H1 (cell line): ENCODE measurements around the gene KRT7. TPM values are rescaled to one million over a fixed set of nuclear protein-coding genes. Genes with fewer than 3 reads are reported as not detected.

ENCODE experiments used
- polyA plus RNA-seq, 7 experiments: library from polyadenylated mRNA; depleted of rRNA in 3 of 7; stranded (reverse) in 5 of 7; unstranded in 2 of 7; fragments of >200 nt in 5 of 7; fragments of 200-250 nt in 2 of 7; gene quantifications; 1 replicate in 5 of 7; 2 replicates in 1 of 7; 4 replicates in 1 of 7; pipeline versions ENCODE4 v1.2.1 to v1.2.3, GENCODE V29; 2011 to 2013; ENCODE audit warnings: missing spikeins in 2 of 7, mixed read lengths in 2 of 7
- total RNA-seq: library from RNA; stranded (reverse); fragmentation: NEBNext Ultra II Directional; extraction: Animal tissue kit (Norgen Biotek cat#: 25700); gene quantifications from 2 replicates; pipeline ENCODE4 v1.2.1, GENCODE V29; 2021
- TF ChIP-seq, protein P1 (sequence below): fragments of 300-600 bp; sonication (generic); IDR thresholded peaks from 2 replicates; pipeline ENCODE4 v1.7.1; 2012; ENCODE audit warnings: low read length, moderate library complexity, mild to moderate bottlenecking, inconsistent platforms; ENCODE audit not compliant: insufficient replicate concordance

KRT7 gene
- total and polyA plus RNA-seq, 2 of the 8 experiments (the other 6 are each of a cell fraction or from before 2014, with no cell fraction given): 13.2 to 19.0 TPM

DNA sequence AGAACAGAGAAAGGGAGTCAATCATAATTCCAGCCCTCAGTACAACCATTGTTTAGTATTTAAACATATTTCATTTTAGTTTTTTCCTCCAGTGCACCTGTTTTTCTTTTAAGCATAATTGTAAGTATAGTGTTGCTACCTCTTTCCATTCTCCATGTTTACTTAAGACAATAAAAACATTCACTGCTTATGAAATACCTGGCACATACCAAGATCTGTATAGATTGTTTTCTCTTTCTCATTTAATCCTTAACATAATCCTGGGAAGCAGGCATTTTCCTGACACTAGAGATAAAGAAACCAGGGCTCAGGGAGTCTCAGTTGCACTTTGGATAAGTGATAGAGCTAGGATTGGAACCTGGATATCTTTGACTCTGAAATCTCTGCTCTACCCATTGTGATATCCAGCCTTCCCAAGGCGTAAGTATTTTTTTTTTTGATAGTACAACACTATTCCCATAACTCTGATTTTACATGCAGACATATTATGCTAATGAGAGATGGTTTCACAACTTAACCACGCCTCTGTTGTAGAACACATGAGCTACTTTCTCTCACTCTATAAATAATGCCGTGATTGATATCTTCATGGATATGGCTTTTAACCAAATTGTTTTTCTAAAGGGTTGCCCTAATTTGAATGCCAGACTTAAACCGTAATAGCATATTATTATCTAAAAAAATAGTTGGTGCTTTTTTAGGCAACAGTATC, 11.8 kb upstream of the KRT7 start (continued):
- TF ChIP-seq, protein P1, sequence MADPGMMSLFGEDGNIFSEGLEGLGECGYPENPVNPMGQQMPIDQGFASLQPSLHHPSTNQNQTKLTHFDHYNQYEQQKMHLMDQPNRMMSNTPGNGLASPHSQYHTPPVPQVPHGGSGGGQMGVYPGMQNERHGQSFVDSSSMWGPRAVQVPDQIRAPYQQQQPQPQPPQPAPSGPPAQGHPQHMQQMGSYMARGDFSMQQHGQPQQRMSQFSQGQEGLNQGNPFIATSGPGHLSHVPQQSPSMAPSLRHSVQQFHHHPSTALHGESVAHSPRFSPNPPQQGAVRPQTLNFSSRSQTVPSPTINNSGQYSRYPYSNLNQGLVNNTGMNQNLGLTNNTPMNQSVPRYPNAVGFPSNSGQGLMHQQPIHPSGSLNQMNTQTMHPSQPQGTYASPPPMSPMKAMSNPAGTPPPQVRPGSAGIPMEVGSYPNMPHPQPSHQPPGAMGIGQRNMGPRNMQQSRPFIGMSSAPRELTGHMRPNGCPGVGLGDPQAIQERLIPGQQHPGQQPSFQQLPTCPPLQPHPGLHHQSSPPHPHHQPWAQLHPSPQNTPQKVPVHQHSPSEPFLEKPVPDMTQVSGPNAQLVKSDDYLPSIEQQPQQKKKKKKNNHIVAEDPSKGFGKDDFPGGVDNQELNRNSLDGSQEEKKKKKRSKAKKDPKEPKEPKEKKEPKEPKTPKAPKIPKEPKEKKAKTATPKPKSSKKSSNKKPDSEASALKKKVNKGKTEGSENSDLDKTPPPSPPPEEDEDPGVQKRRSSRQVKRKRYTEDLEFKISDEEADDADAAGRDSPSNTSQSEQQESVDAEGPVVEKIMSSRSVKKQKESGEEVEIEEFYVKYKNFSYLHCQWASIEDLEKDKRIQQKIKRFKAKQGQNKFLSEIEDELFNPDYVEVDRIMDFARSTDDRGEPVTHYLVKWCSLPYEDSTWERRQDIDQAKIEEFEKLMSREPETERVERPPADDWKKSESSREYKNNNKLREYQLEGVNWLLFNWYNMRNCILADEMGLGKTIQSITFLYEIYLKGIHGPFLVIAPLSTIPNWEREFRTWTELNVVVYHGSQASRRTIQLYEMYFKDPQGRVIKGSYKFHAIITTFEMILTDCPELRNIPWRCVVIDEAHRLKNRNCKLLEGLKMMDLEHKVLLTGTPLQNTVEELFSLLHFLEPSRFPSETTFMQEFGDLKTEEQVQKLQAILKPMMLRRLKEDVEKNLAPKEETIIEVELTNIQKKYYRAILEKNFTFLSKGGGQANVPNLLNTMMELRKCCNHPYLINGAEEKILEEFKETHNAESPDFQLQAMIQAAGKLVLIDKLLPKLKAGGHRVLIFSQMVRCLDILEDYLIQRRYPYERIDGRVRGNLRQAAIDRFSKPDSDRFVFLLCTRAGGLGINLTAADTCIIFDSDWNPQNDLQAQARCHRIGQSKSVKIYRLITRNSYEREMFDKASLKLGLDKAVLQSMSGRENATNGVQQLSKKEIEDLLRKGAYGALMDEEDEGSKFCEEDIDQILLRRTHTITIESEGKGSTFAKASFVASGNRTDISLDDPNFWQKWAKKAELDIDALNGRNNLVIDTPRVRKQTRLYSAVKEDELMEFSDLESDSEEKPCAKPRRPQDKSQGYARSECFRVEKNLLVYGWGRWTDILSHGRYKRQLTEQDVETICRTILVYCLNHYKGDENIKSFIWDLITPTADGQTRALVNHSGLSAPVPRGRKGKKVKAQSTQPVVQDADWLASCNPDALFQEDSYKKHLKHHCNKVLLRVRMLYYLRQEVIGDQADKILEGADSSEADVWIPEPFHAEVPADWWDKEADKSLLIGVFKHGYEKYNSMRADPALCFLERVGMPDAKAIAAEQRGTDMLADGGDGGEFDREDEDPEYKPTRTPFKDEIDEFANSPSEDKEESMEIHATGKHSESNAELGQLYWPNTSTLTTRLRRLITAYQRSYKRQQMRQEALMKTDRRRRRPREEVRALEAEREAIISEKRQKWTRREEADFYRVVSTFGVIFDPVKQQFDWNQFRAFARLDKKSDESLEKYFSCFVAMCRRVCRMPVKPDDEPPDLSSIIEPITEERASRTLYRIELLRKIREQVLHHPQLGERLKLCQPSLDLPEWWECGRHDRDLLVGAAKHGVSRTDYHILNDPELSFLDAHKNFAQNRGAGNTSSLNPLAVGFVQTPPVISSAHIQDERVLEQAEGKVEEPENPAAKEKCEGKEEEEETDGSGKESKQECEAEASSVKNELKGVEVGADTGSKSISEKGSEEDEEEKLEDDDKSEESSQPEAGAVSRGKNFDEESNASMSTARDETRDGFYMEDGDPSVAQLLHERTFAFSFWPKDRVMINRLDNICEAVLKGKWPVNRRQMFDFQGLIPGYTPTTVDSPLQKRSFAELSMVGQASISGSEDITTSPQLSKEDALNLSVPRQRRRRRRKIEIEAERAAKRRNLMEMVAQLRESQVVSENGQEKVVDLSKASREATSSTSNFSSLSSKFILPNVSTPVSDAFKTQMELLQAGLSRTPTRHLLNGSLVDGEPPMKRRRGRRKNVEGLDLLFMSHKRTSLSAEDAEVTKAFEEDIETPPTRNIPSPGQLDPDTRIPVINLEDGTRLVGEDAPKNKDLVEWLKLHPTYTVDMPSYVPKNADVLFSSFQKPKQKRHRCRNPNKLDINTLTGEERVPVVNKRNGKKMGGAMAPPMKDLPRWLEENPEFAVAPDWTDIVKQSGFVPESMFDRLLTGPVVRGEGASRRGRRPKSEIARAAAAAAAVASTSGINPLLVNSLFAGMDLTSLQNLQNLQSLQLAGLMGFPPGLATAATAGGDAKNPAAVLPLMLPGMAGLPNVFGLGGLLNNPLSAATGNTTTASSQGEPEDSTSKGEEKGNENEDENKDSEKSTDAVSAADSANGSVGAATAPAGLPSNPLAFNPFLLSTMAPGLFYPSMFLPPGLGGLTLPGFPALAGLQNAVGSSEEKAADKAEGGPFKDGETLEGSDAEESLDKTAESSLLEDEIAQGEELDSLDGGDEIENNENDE: no peak
